Tibial nerve (tissue), 4 donors: ENCODE results near the gene GNB1L. TPM values are rescaled to one million over a fixed set of nuclear protein-coding genes. Genes with fewer than 3 reads are reported as not detected.

Source experiments
- DNase-seq, 2 donors: peaks; one replicate each; pipeline ENCODE4 v3.0.0-alpha.2; 2019; ENCODE audit warnings: low spot score in 2 of 2
- H3K27ac ChIP-seq, 4 donors: fragments of 200-600 bp; sonication (generic) in 3 of 4; one replicate each; pipeline ENCODE4 v1.5.1; 2017 to 2019; ENCODE audit warnings: mild to moderate bottlenecking in 1 of 4
- H3K27me3 ChIP-seq, 2 donors: fragments of 200-600 bp; sonication (generic) in 1 of 2; one replicate each; pipeline versions ENCODE4 v1.5.1 to v1.6.0; 2017 to 2019
- H3K36me3 ChIP-seq, 3 donors: fragments of 200-600 bp; sonication (generic); one replicate each; pipeline ENCODE4 v1.5.1; 2018 to 2019
- H3K4me1 ChIP-seq, 4 donors: fragments of 200-600 bp; sonication (generic) in 3 of 4; one replicate each; pipeline ENCODE4 v1.5.1; 2017 to 2019
- H3K4me3 ChIP-seq, 4 donors: fragments of 200-600 bp; sonication (generic) in 3 of 4; one replicate each; pipeline ENCODE4 v1.5.1; 2017 to 2019; ENCODE audit warnings: mild to moderate bottlenecking in 1 of 4, moderate library complexity in 1 of 4
- H3K9me3 ChIP-seq, 4 donors: fragments of 200-600 bp; sonication (generic) in 3 of 4; one replicate each; pipeline ENCODE4 v1.5.1; 2017 to 2019
- CTCF ChIP-seq, 5 experiments: fragments of 200-600 bp in 3 of 5; fragments of 450-650 bp in 2 of 5; sonication (generic) in 3 of 5; IDR thresholded peaks; one replicate each; pipeline ENCODE4 v1.5.1; 2016 to 2019; ENCODE audit warnings: antibody characterized with exemption in 5 of 5, mild to moderate bottlenecking in 3 of 5, moderate library complexity in 2 of 5
- EP300 ChIP-seq, 2 donors: sonication (generic); formaldehyde crosslinking; IDR thresholded peaks; one replicate each; pipeline ENCODE4 v1.6.1; 2017; ENCODE audit warnings: antibody characterized with exemption in 2 of 2, mild to moderate bottlenecking in 1 of 2
- POLR2A ChIP-seq, 2 donors: fragments of 450-650 bp; IDR thresholded peaks; one replicate each; pipeline ENCODE4 v1.6.1; 2017; ENCODE audit warnings: antibody characterized with exemption in 2 of 2, mild to moderate bottlenecking in 2 of 2, moderate library complexity in 2 of 2
- WGBS, 2 donors: methylation state at CpG; one replicate each; pipeline ENCODE4 v1.1.5; 2018; 5-methylcytosine and 5-hydroxymethylcytosine counted together
- total RNA-seq, 4 donors: library from RNA; depleted of rRNA; stranded (reverse); fragments of >200 nt; gene quantifications; one replicate each; pipeline ENCODE4 v1.1.0, GENCODE V29; 2016

The GNB1L gene
- total RNA-seq, 4 donors from 2014 or later, result 2.9 to 8.1 (median 6.3) TPM

- Histone ChIP-seq H3K9me3 (no peaks in the 10 kb centered on the region), H3K4me3 (no peak overlapping the region), H3K36me3 (no peaks in the 10 kb centered on the region), H3K27me3 (no peaks in the 10 kb centered on the region), H3K27ac (no peak overlapping the region), H3K4me1 (no peaks in the 10 kb centered on the region)
- WGBS, 2 donors, result 74 to 78% methylated on average over 10 of the region's 10 CpGs
- no peak for DNase-seq
- TF ChIP-seq EP300 (IDR thresholded peaks at IDR 0.05) (no peak), CTCF (IDR thresholded peaks at IDR 0.05) (no peak), POLR2A (IDR thresholded peaks at IDR 0.05) (no peak)
Observed at GRCh38 chr22:19827341-19828034, 27.2 kb downstream of the GNB1L start.

GRCh38 chr22:19826619-19826950 lies 28.1 kb downstream of the GNB1L start:
- Histone ChIP-seq H3K27me3 (no peaks in the 10 kb centered on the region), H3K27ac (no peak overlapping the region), H3K4me3 (no peak overlapping the region), H3K4me1 (no peaks in the 10 kb centered on the region), H3K36me3 (no peaks in the 10 kb centered on the region), H3K9me3 (no peaks in the 10 kb centered on the region)
- DNase-seq, result no peak
- WGBS, 2 donors, result 44 to 45% methylated on average over 2 of the region's 2 CpGs
- TF ChIP-seq CTCF (IDR thresholded peaks at IDR 0.05), result no peak
- no peak for TF ChIP-seq POLR2A (IDR thresholded peaks at IDR 0.05)
- TF ChIP-seq EP300 (IDR thresholded peaks at IDR 0.05), result no peak

GRCh38 chr22:19825904-19826618 lies 28.6 kb downstream of the GNB1L start:
- Histone ChIP-seq H3K9me3 (no peaks in the 10 kb centered on the region), H3K4me3 (no peak overlapping the region), H3K36me3 (peaks cover 0 to 3% (median 0%) of the 10 kb centered on the region in 3 donors), H3K27me3 (no peaks in the 10 kb centered on the region), H3K27ac (no peak overlapping the region), H3K4me1 (no peaks in the 10 kb centered on the region)
- DNase-seq, result no peak
- TF ChIP-seq POLR2A (IDR thresholded peaks at IDR 0.05) (no peak), EP300 (IDR thresholded peaks at IDR 0.05) (no peak), CTCF (IDR thresholded peaks at IDR 0.05) (no peak)
- 92 to 93% methylated on average over 7 of the region's 7 CpGs for WGBS, 2 donors

GRCh38 chr22:19824926-19825339 lies 29.7 kb downstream of the GNB1L start:
- 87 to 94% methylated on average over 8 of the region's 8 CpGs for WGBS, 2 donors
- H3K27ac ChIP-seq, result no peak overlapping the region
- DNase-seq, result no peak

More at GRCh38 chr22:19824926-19825339, 29.7 kb downstream of the GNB1L start:
- no peaks in the 10 kb centered on the region for H3K9me3 ChIP-seq
- TF ChIP-seq POLR2A (IDR thresholded peaks at IDR 0.05), result no peak
- TF ChIP-seq EP300 (IDR thresholded peaks at IDR 0.05), result no peak
- no peak for TF ChIP-seq CTCF (IDR thresholded peaks at IDR 0.05)
- peaks cover 0 to 15% (median 0%) of the 10 kb centered on the region in 3 donors for H3K36me3 ChIP-seq
- H3K27me3 ChIP-seq, result no peaks in the 10 kb centered on the region
- H3K4me1 ChIP-seq, result no peaks in the 10 kb centered on the region
- H3K4me3 ChIP-seq, result no peak overlapping the region
